Smooth muscle cell (in vitro differentiated cells): ENCODE measurements around the gene AKAP5. TPM values are rescaled to one million over a fixed set of nuclear protein-coding genes. Genes with fewer than 3 reads are reported as not detected.

Source experiments
- DNase-seq: peaks from one replicate; lab custom pipeline; 2025; ENCODE audit not compliant: unreplicated experiment; lab: John Stamatoyannopoulos, UW
- H2AFZ ChIP-seq: fragments of 200-600 bp; sonication (generic); 2 replicates; pipeline ENCODE4 v1.6.0; 2016; ENCODE audit warnings: antibody characterized with exemption, low read depth, mild to moderate bottlenecking
- H3F3A ChIP-seq: fragments of 200-600 bp; sonication (generic); 2 replicates; pipeline ENCODE4 v1.6.0; 2017; ENCODE audit warnings: antibody characterized with exemption, low read depth
- H3K27ac ChIP-seq: fragments of 200-600 bp; sonication (generic); 2 replicates; pipeline ENCODE4 v1.5.1; 2016; ENCODE audit warnings: low read depth, mild to moderate bottlenecking
- H3K27me3 ChIP-seq: fragments of 200-600 bp; sonication (generic); 2 replicates; pipeline ENCODE4 v1.6.1; 2016; ENCODE audit warnings: low read depth, mild to moderate bottlenecking
- H3K36me3 ChIP-seq: fragments of 200-600 bp; sonication (generic); 2 replicates; pipeline ENCODE4 v1.5.1; 2016; ENCODE audit warnings: low read depth
- H3K4me1 ChIP-seq: fragments of 200-600 bp; sonication (generic); 2 replicates; pipeline ENCODE4 v1.5.1; 2016; ENCODE audit warnings: low read depth
- H3K4me2 ChIP-seq: fragments of 200-600 bp; sonication (generic); 2 replicates; pipeline ENCODE4 v1.6.0; 2016; ENCODE audit warnings: mild to moderate bottlenecking
- H3K4me3 ChIP-seq: fragments of 200-600 bp; sonication (generic); 2 replicates; pipeline ENCODE4 v1.5.1; 2016; ENCODE audit warnings: mild to moderate bottlenecking
- H3K79me2 ChIP-seq: fragments of 200-600 bp; sonication (generic); 2 replicates; pipeline ENCODE4 v1.6.0; 2016; ENCODE audit warnings: low read depth, mild to moderate bottlenecking
- H3K9ac ChIP-seq: fragments of 200-600 bp; sonication (generic); 2 replicates; pipeline ENCODE4 v1.6.0; 2016; ENCODE audit warnings: low read depth
- H3K9me3 ChIP-seq: fragments of 200-600 bp; sonication (generic); replicated peaks from 2 replicates; pipeline ENCODE4 v1.5.1; 2016; ENCODE audit warnings: low read depth
- H4K20me1 ChIP-seq: fragments of 200-600 bp; sonication (generic); 2 replicates; pipeline ENCODE4 v1.6.0; 2016; ENCODE audit warnings: low read depth
- CTCF ChIP-seq: fragments of 200-600 bp; sonication (generic); IDR thresholded peaks from 2 replicates; pipeline ENCODE4 v1.5.1; 2017; ENCODE audit warnings: borderline replicate concordance, mild to moderate bottlenecking, antibody characterized with exemption; ENCODE audit not compliant: insufficient read depth, poor library complexity, severe bottlenecking
- WGBS: methylation state at CpG from one replicate; pipeline ENCODE4 v1.1.7; 2016; ENCODE audit warnings: low lambda C conversion rate; 5-methylcytosine and 5-hydroxymethylcytosine counted together
- polyA plus RNA-seq: library from polyadenylated mRNA; unstranded; fragments of >200 nt; fragmentation: Nextera tagmentation; extraction: Ambion mirVana; gene quantifications from 2 replicates; pipeline ENCODE4 v1.2.1, GENCODE V29; 2016
- total RNA-seq: library from RNA; depleted of rRNA; stranded (reverse); fragments of >200 nt; gene quantifications from 2 replicates; pipeline ENCODE4 v1.2.3, GENCODE V29; 2014

Gene AKAP5
- total and polyA plus RNA-seq, 2 experiments from 2014 or later = 0.94 to 4.4 TPM

- Histone ChIP-seq H2AFZ (peak overlapping the region; percentile 24), H3K27ac (peak overlapping the region; percentile 100), H3F3A (peaks cover 15% of the 10 kb centered on the region), H3K27me3 (no peaks in the 10 kb centered on the region), H4K20me1 (peaks cover 14% of the 10 kb centered on the region), H3K9ac (peak overlapping the region; percentile 27), H3K36me3 (no peaks in the 10 kb centered on the region), H3K9me3 (no peaks in the 10 kb centered on the region), H3K4me3 (peak overlapping the region; percentile 95), H3K79me2 (peaks cover 62% of the 10 kb centered on the region), H3K4me2 (peak overlapping the region; percentile 85), H3K4me1 (peaks cover 20% of the 10 kb centered on the region)
- 14% methylated on average over 8 of the region's 8 CpGs for WGBS
- no peak for DNase-seq
- no peak for TF ChIP-seq CTCF
Measured at GRCh38 chr14:64501411-64502171, 36.3 kb downstream of the AKAP5 start.

- Histone ChIP-seq H3K4me3 (peak overlapping the region; percentile 95), H3K79me2 (peaks cover 64% of the 10 kb centered on the region), H3K4me2 (peak overlapping the region; percentile 85), H3K9ac (peak overlapping the region; percentile 99), H3F3A (peaks cover 18% of the 10 kb centered on the region), H2AFZ (no peak overlapping the region), H3K27me3 (no peaks in the 10 kb centered on the region), H4K20me1 (peaks cover 23% of the 10 kb centered on the region), H3K36me3 (no peaks in the 10 kb centered on the region), H3K9me3 (no peaks in the 10 kb centered on the region), H3K27ac (peak overlapping the region; percentile 100), H3K4me1 (peaks cover 29% of the 10 kb centered on the region)
- no peak for DNase-seq
- no peak for TF ChIP-seq CTCF
- 61% methylated on average over 6 of the region's 6 CpGs for WGBS
Measured at GRCh38 chr14:64502456-64502855, 37.2 kb downstream of the AKAP5 start.

GRCh38 chr14:64502887-64503433 lies 37.7 kb downstream of the AKAP5 start:
- H2AFZ ChIP-seq = peak overlapping the region; percentile 14
- peak overlapping the region; percentile 100 for H3K27ac ChIP-seq
- H3K9me3 ChIP-seq = no peaks in the 10 kb centered on the region
- H3F3A ChIP-seq = peaks cover 19% of the 10 kb centered on the region
- 4% methylated on average over 29 of the region's 29 CpGs for WGBS
- H3K36me3 ChIP-seq = no peaks in the 10 kb centered on the region
- peak overlapping the region; percentile 95 for H3K4me3 ChIP-seq
- peak overlapping the region; percentile 85 for H3K4me2 ChIP-seq
- peaks cover 64% of the 10 kb centered on the region for H3K79me2 ChIP-seq
- H4K20me1 ChIP-seq = peaks cover 28% of the 10 kb centered on the region
- H3K4me1 ChIP-seq = peaks cover 34% of the 10 kb centered on the region
- H3K9ac ChIP-seq = peak overlapping the region; percentile 99
- H3K27me3 ChIP-seq = no peaks in the 10 kb centered on the region
- no peak for DNase-seq
- TF ChIP-seq CTCF = no peak
